ENCODE data around the gene SAMD5. TPM values are rescaled to one million over a fixed set of nuclear protein-coding genes. Genes with fewer than 3 reads are reported as not detected.

The SAMD5 gene
- total and polyA plus RNA-seq, 10 of the 15 experiments (the other 5 are each of a cell fraction or from before 2014, with no cell fraction given): 0.01 to 0.23 (median 0.05) TPM; not detected in 5

DNA sequence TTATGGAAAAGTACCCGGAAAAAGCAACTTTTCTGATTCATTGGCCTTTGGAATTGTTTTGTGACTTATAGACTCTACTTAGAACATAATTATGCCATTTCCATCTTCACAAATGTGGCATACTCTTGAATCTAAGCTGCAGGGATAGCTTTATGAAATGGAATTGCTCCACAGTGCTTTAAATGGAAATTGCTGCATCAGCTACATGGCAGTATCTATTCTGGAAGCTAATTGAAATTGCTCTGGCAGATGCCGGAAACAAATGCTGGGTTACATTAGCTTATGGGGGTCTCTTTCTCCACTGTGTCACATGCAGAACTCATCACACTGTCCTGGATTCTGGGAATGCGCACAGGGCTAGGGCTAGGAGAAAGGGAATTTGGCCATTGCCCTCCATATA, 108.9 kb downstream of the SAMD5 start:
- in situ Hi-C loops (cut with MboI) (no loop called here), intact Hi-C loops (cut with micrococcal nuclease; ENCODE audit: unreplicated experiment) (no loop called here)
- Histone ChIP-seq H3K79me2 (ENCODE audit: control insufficient read depth, insufficient read depth, low read length) (no peaks in the 10 kb centered on the region), H3K4me3 (no peak overlapping the region), H3K36me3 (ENCODE audit: control insufficient read depth in 2 of 2, insufficient read depth in 2 of 2, low read length in 1 of 2) (no peaks in the 10 kb centered on the region), H3K27ac (ENCODE audit: control insufficient read depth, insufficient read depth) (no peak overlapping the region), H3K9me3 (replicated peaks; ENCODE audit: control insufficient read depth, insufficient read depth, low read length) (no peaks in the 10 kb centered on the region), H2AFZ (ENCODE audit: control insufficient read depth, low read depth, low read length) (no peak overlapping the region), H4K20me1 (ENCODE audit: control insufficient read depth, insufficient read depth) (no peaks in the 10 kb centered on the region), H3K4me1 (ENCODE audit: control insufficient read depth, insufficient read depth, low read length) (no peaks in the 10 kb centered on the region), H3K9ac (ENCODE audit: control insufficient read depth, insufficient read depth, low read length) (no peak overlapping the region), H3K27me3 (replicated peaks in 1 of 2; ENCODE audit: control insufficient read depth in 2 of 2, insufficient read depth in 2 of 2, low read length in 1 of 2) (no peaks in the 10 kb centered on the region), H3K4me2 (ENCODE audit: control insufficient read depth, insufficient read depth) (no peak overlapping the region)
- WGBS (ENCODE audit: insufficient coverage, insufficient replicate concordance, low lambda C conversion rate, missing lambda C conversion rate): 39% methylated on average over 3 of the region's 3 CpGs
- ATAC-seq (no peak), FAIRE-seq (no peak), DNase-seq (ENCODE audit: low read depth, low spot score) (no peak)
- CTCF ChIA-PET: no interaction called here
- SMC1A ChIA-PET (ENCODE audit: uncharacterized antibody, unreplicated experiment): no interaction called here
- RAD21 ChIA-PET (ENCODE audit: unreplicated experiment): no interaction called here
- POLR2A ChIA-PET: no interaction called here
- TF ChIP-seq STAT3 (IDR thresholded peaks at IDR 0.05; ENCODE audit: low read depth, low read length): no peak
- no peak for TF ChIP-seq ZNF622 (IDR thresholded peaks at IDR 0.05)
- no peak for TF ChIP-seq YY1 (IDR thresholded peaks at IDR 0.05; ENCODE audit: low read depth, low read length)
- TF ChIP-seq PML (IDR thresholded peaks at IDR 0.05; ENCODE audit: low read length): no peak
- TF ChIP-seq POLR2AphosphoS5 (IDR thresholded peaks at IDR 0.05; ENCODE audit: low read length): no peak
- TF ChIP-seq, protein P1, sequence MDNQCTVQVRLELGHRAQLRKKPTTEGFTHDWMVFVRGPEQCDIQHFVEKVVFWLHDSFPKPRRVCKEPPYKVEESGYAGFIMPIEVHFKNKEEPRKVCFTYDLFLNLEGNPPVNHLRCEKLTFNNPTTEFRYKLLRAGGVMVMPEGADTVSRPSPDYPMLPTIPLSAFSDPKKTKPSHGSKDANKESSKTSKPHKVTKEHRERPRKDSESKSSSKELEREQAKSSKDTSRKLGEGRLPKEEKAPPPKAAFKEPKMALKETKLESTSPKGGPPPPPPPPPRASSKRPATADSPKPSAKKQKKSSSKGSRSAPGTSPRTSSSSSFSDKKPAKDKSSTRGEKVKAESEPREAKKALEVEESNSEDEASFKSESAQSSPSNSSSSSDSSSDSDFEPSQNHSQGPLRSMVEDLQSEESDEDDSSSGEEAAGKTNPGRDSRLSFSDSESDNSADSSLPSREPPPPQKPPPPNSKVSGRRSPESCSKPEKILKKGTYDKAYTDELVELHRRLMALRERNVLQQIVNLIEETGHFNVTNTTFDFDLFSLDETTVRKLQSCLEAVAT (IDR thresholded peaks at IDR 0.05): no peak
- TF ChIP-seq, protein P2, sequence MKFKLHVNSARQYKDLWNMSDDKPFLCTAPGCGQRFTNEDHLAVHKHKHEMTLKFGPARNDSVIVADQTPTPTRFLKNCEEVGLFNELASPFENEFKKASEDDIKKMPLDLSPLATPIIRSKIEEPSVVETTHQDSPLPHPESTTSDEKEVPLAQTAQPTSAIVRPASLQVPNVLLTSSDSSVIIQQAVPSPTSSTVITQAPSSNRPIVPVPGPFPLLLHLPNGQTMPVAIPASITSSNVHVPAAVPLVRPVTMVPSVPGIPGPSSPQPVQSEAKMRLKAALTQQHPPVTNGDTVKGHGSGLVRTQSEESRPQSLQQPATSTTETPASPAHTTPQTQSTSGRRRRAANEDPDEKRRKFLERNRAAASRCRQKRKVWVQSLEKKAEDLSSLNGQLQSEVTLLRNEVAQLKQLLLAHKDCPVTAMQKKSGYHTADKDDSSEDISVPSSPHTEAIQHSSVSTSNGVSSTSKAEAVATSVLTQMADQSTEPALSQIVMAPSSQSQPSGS (IDR thresholded peaks at IDR 0.05; ENCODE audit: low read length): no peak
- TF ChIP-seq BHLHE40 (IDR thresholded peaks at IDR 0.05; ENCODE audit: borderline replicate concordance in 1 of 2, low read depth in 2 of 2, low read length in 1 of 2): no peak
- TF ChIP-seq NR2F1 (conservative IDR thresholded peaks at IDR 0.05): no peak
- no peak for TF ChIP-seq BMI1 (IDR thresholded peaks at IDR 0.05; ENCODE audit: borderline replicate concordance)
- TF ChIP-seq FOXM1 (IDR thresholded peaks at IDR 0.05; ENCODE audit: low read depth, low read length): no peak
- TF ChIP-seq, protein P3, sequence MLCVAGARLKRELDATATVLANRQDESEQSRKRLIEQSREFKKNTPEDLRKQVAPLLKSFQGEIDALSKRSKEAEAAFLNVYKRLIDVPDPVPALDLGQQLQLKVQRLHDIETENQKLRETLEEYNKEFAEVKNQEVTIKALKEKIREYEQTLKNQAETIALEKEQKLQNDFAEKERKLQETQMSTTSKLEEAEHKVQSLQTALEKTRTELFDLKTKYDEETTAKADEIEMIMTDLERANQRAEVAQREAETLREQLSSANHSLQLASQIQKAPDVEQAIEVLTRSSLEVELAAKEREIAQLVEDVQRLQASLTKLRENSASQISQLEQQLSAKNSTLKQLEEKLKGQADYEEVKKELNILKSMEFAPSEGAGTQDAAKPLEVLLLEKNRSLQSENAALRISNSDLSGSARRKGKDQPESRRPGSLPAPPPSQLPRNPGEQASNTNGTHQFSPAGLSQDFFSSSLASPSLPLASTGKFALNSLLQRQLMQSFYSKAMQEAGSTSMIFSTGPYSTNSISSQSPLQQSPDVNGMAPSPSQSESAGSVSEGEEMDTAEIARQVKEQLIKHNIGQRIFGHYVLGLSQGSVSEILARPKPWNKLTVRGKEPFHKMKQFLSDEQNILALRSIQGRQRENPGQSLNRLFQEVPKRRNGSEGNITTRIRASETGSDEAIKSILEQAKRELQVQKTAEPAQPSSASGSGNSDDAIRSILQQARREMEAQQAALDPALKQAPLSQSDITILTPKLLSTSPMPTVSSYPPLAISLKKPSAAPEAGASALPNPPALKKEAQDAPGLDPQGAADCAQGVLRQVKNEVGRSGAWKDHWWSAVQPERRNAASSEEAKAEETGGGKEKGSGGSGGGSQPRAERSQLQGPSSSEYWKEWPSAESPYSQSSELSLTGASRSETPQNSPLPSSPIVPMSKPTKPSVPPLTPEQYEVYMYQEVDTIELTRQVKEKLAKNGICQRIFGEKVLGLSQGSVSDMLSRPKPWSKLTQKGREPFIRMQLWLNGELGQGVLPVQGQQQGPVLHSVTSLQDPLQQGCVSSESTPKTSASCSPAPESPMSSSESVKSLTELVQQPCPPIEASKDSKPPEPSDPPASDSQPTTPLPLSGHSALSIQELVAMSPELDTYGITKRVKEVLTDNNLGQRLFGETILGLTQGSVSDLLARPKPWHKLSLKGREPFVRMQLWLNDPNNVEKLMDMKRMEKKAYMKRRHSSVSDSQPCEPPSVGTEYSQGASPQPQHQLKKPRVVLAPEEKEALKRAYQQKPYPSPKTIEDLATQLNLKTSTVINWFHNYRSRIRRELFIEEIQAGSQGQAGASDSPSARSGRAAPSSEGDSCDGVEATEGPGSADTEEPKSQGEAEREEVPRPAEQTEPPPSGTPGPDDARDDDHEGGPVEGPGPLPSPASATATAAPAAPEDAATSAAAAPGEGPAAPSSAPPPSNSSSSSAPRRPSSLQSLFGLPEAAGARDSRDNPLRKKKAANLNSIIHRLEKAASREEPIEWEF (IDR thresholded peaks at IDR 0.05; ENCODE audit: insufficient replicate concordance, low read depth, low read length): no peak
- no peak for TF ChIP-seq IKZF1 (conservative IDR thresholded peaks at IDR 0.05)
- TF ChIP-seq, protein P4, sequence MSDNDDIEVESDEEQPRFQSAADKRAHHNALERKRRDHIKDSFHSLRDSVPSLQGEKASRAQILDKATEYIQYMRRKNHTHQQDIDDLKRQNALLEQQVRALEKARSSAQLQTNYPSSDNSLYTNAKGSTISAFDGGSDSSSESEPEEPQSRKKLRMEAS (IDR thresholded peaks at IDR 0.05; ENCODE audit: low read depth, low read length): no peak
- TF ChIP-seq TARDBP (IDR thresholded peaks at IDR 0.05; ENCODE audit: borderline replicate concordance): no peak
- no peak for TF ChIP-seq SREBF2 (IDR thresholded peaks at IDR 0.05; ENCODE audit: low read length)
- BruUV-seq (replicated peaks): no TSS peak
